Fibroblast of lung (primary cell): Measurements from ENCODE around the gene TMEM89. TPM values are rescaled to one million over a fixed set of nuclear protein-coding genes. Genes with fewer than 3 reads are reported as not detected.

Experiments
- DNase-seq, 2 donors: peaks; one replicate each; pipeline versions ENCODE4 v3.0.0 to v3.0.0-alpha.2; 2010; ENCODE audit warnings: low read depth in 2 of 2
- H2AFZ ChIP-seq: 2 replicates; pipeline ENCODE4 v1.5.1; 2012; ENCODE audit warnings: low read length, control low read depth, inconsistent platforms
- H3K27ac ChIP-seq: 2 replicates; pipeline ENCODE4 v1.5.1; 2011; ENCODE audit warnings: low read length, control low read depth; ENCODE audit not compliant: insufficient read depth
- H3K27me3 ChIP-seq: 2 replicates; pipeline ENCODE4 v1.5.1; 2011; ENCODE audit warnings: mild to moderate bottlenecking, low read length; ENCODE audit not compliant: control insufficient read depth, insufficient read depth
- H3K36me3 ChIP-seq: 2 replicates; pipeline ENCODE4 v1.5.1; 2011; ENCODE audit warnings: low read length; ENCODE audit not compliant: control insufficient read depth, insufficient read depth
- H3K4me1 ChIP-seq: 2 replicates; pipeline ENCODE4 v1.5.1; 2011; ENCODE audit warnings: low read length; ENCODE audit not compliant: control insufficient read depth, insufficient read depth; ENCODE audit errors: extremely low read depth
- H3K4me2 ChIP-seq: 2 replicates; pipeline ENCODE4 v1.5.1; 2011; ENCODE audit warnings: low read length, control low read depth; ENCODE audit not compliant: insufficient read depth; ENCODE audit errors: extremely low read depth
- H3K4me3 ChIP-seq, 4 experiments: fragments of 200-600 bp in 1 of 4; sonication (generic) in 1 of 4; replicated peaks in 1 of 4; 2 replicates each; pipeline ENCODE4 v1.5.1; 2011 to 2016; ENCODE audit warnings: low read length in 4 of 4, low read depth in 3 of 4, mild to moderate bottlenecking in 3 of 4, control low read depth in 2 of 4, inconsistent platforms in 1 of 4, mixed read lengths in 1 of 4; ENCODE audit not compliant: insufficient read depth in 1 of 4; ENCODE audit errors: control extremely low read depth in 1 of 4
- H3K79me2 ChIP-seq: 2 replicates; pipeline ENCODE4 v1.5.1; 2012; ENCODE audit warnings: mild to moderate bottlenecking, low read length, inconsistent platforms; ENCODE audit not compliant: control insufficient read depth, insufficient read depth
- H3K9ac ChIP-seq: 2 replicates; pipeline ENCODE4 v1.5.1; 2011; ENCODE audit warnings: mild to moderate bottlenecking, low read length, control low read depth; ENCODE audit not compliant: insufficient read depth
- H3K9me3 ChIP-seq: 2 replicates; pipeline ENCODE4 v1.5.1; 2012; ENCODE audit warnings: low read depth, low read length; ENCODE audit not compliant: control insufficient read depth, insufficient read depth
- H4K20me1 ChIP-seq: 2 replicates; pipeline ENCODE4 v1.5.1; 2011; ENCODE audit warnings: low read length; ENCODE audit not compliant: control insufficient read depth, insufficient read depth; ENCODE audit errors: extremely low read depth
- EZH2 ChIP-seq: IDR thresholded peaks from 2 replicates; pipeline ENCODE4 v1.5.1; 2012; ENCODE audit warnings: low read length, control low read depth, mild to moderate bottlenecking; ENCODE audit errors: missing control alignments
- polyA plus RNA-seq, 2 donors: library from polyadenylated mRNA; depleted of rRNA in 1 of 2; stranded (reverse) in 1 of 2; unstranded in 1 of 2; fragments of >200 nt; gene quantifications; 2 replicates each; pipeline ENCODE4 v1.2.1, GENCODE V29; 2011 to 2012; ENCODE audit warnings: missing spikeins in 1 of 2
- total RNA-seq: library from RNA; depleted of rRNA; stranded (reverse); fragments of >200 nt; gene quantifications from 2 replicates; pipeline ENCODE4 v1.2.1, GENCODE V29; 2014
- TF ChIP-seq, protein P1 (sequence below), 2 donors: IDR thresholded peaks in 1 of 2; conservative IDR thresholded peaks in 1 of 2; 1 replicate in 1 of 2; 2 replicates in 1 of 2; pipeline ENCODE4 v1.5.1; 2011 to 2012; ENCODE audit warnings: low read length in 2 of 2, control low read depth in 1 of 2, inconsistent platforms in 1 of 2, low read depth in 1 of 2, mild to moderate bottlenecking in 1 of 2

The TMEM89 gene
- total and polyA plus RNA-seq, 2 donors (not counting 1 experiment from before 2014, with no cell fraction given), result not detected

DNA sequence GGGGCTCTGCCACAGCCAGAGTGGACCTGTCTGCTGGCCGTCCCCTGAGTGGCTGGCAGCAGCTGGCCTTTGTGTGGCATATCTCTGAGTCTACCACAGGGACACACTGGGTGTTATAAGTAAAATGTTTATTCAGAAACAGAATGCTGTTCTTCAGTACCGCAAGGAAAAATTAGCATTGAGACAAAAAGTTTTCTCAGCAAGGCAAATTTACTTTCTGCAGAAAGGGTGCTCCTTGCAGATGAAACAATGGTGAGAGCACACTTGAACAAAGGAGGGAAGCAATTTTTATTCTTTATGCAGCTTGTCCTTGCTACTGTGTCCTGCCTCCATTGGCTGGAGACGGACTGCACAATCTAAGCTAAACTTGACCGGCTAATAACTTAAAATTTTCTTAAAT, 4.0 kb downstream of the TMEM89 start:
- no peaks in the 10 kb centered on the region for H4K20me1 ChIP-seq
- no peaks in the 10 kb centered on the region for H3K79me2 ChIP-seq
- TF ChIP-seq, protein P1, sequence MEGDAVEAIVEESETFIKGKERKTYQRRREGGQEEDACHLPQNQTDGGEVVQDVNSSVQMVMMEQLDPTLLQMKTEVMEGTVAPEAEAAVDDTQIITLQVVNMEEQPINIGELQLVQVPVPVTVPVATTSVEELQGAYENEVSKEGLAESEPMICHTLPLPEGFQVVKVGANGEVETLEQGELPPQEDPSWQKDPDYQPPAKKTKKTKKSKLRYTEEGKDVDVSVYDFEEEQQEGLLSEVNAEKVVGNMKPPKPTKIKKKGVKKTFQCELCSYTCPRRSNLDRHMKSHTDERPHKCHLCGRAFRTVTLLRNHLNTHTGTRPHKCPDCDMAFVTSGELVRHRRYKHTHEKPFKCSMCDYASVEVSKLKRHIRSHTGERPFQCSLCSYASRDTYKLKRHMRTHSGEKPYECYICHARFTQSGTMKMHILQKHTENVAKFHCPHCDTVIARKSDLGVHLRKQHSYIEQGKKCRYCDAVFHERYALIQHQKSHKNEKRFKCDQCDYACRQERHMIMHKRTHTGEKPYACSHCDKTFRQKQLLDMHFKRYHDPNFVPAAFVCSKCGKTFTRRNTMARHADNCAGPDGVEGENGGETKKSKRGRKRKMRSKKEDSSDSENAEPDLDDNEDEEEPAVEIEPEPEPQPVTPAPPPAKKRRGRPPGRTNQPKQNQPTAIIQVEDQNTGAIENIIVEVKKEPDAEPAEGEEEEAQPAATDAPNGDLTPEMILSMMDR (conservative IDR thresholded peaks at IDR 0.05 in 1 of 2, IDR thresholded peaks at IDR 0.05 in 1 of 2; ENCODE audit: low read depth in 1 of 2, low read length in 2 of 2), result no peak
- TF ChIP-seq EZH2, result no peak
- H3K9ac ChIP-seq, result no peak overlapping the region
- H3K27me3 ChIP-seq, result no peaks in the 10 kb centered on the region
- H3K4me1 ChIP-seq, result no peaks in the 10 kb centered on the region
- H2AFZ ChIP-seq, result no peak overlapping the region
- H3K4me3 ChIP-seq, result no peak overlapping the region
- H3K27ac ChIP-seq, result no peak overlapping the region
- no peaks in the 10 kb centered on the region for H3K36me3 ChIP-seq
- H3K9me3 ChIP-seq, result no peaks in the 10 kb centered on the region
- DNase-seq, result no peak
- no peak overlapping the region for H3K4me2 ChIP-seq

- H3K27ac ChIP-seq, result peak overlapping the region; percentile 66
- H3K9ac ChIP-seq, result no peak overlapping the region
- TF ChIP-seq, protein P1 (conservative IDR thresholded peaks at IDR 0.05 in 1 of 2, IDR thresholded peaks at IDR 0.05 in 1 of 2; ENCODE audit: low read depth in 1 of 2, low read length in 2 of 2), result no peak
- no peak for TF ChIP-seq EZH2
- no peaks in the 10 kb centered on the region for H3K9me3 ChIP-seq
- H3K4me3 ChIP-seq, result no peak overlapping the region
- H3K27me3 ChIP-seq, result no peaks in the 10 kb centered on the region
- H3K4me2 ChIP-seq, result peak overlapping the region; percentile 32
- H4K20me1 ChIP-seq, result no peaks in the 10 kb centered on the region
- peak; percentile 35 to 90 for DNase-seq
- H3K4me1 ChIP-seq, result peaks cover 2% of the 10 kb centered on the region
- peak overlapping the region; percentile 66 for H2AFZ ChIP-seq
- peaks cover 3% of the 10 kb centered on the region for H3K79me2 ChIP-seq
- H3K36me3 ChIP-seq, result no peaks in the 10 kb centered on the region
These were observed 7.5 kb downstream of the TMEM89 start for GRCh38 chr3:48614044-48614443.

DNA sequence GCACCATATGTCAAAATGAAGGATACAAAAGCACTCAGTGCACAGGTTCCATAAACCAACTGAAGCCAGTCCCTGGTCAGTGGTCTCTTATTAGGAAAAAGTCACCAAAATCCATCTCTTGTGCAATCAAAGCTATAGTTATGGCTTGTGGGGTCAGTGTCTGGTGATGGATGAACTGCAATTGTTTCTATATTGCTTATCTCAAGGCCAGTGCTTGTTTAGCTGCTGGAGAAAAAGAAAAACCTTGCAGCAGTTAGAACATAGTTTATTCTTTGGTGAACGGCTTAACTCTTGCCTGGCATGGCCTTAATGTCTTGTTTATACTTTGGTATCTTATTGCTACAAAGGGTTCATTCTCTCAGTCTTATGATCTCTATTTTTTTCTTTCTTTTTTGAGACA, 9.3 kb downstream of the TMEM89 start:
- no peak overlapping the region for H3K27ac ChIP-seq

More for the DNA sequence above, 9.3 kb downstream of the TMEM89 start:
- TF ChIP-seq EZH2, result no peak
- TF ChIP-seq, protein P1 (conservative IDR thresholded peaks at IDR 0.05 in 1 of 2, IDR thresholded peaks at IDR 0.05 in 1 of 2; ENCODE audit: low read depth in 1 of 2, low read length in 2 of 2), result no peak
- peak in 1 of 2 donors; percentile 70 for DNase-seq
- Histone ChIP-seq H2AFZ (no peak overlapping the region), H4K20me1 (no peaks in the 10 kb centered on the region), H3K4me1 (peaks cover 2% of the 10 kb centered on the region), H3K4me2 (peak overlapping the region; percentile 35), H3K4me3 (no peak overlapping the region), H3K79me2 (peaks cover 19% of the 10 kb centered on the region), H3K9ac (no peak overlapping the region), H3K9me3 (no peaks in the 10 kb centered on the region), H3K27me3 (no peaks in the 10 kb centered on the region), H3K36me3 (no peaks in the 10 kb centered on the region)
